RWPE2 (cell line): ENCODE results near the gene TEX22.

ENCODE experiments used
- ATAC-seq: fragments of 200-7000 bp; cut with Tn5 transposase; 3 replicates; pipeline ENCODE4 v1.9.1; 2021; ENCODE audit warnings: low read depth
- DNase-seq: peaks from one replicate; pipeline ENCODE4 v3.0.0-alpha.2; 2020; ENCODE audit warnings: low spot score
- H3K27ac ChIP-seq: fragments of 450-650 bp; 2 replicates; pipeline ENCODE4 v1.5.1; 2017; ENCODE audit warnings: mild to moderate bottlenecking; ENCODE audit not compliant: poor library complexity, severe bottlenecking
- H3K27me3 ChIP-seq: fragments of 250-450 bp; sonication (Bioruptor Pico); 2 replicates; pipeline ENCODE4 v1.5.1; 2021; ENCODE audit warnings: mild to moderate bottlenecking, moderate library complexity; ENCODE audit not compliant: insufficient read depth, poor library complexity, severe bottlenecking
- H3K36me3 ChIP-seq: fragments of 250-450 bp; sonication (Bioruptor Pico); 2 replicates; pipeline ENCODE4 v1.5.1; 2020; ENCODE audit warnings: low read depth, mild to moderate bottlenecking, moderate library complexity
- H3K4me1 ChIP-seq: fragments of 250-450 bp; sonication (Bioruptor Pico); 2 replicates; pipeline ENCODE4 v1.5.1; 2021; ENCODE audit warnings: mild to moderate bottlenecking, moderate library complexity; ENCODE audit not compliant: insufficient read depth, poor library complexity, severe bottlenecking
- H3K4me3 ChIP-seq: fragments of 250-450 bp; sonication (Bioruptor Pico); 2 replicates; pipeline ENCODE4 v1.5.1; 2021; ENCODE audit warnings: mild to moderate bottlenecking, moderate library complexity; ENCODE audit not compliant: severe bottlenecking
- H3K9me3 ChIP-seq: fragments of 250-450 bp; sonication (Bioruptor Pico); 2 replicates; pipeline ENCODE4 v1.5.1; 2021; ENCODE audit warnings: mild to moderate bottlenecking, moderate library complexity; ENCODE audit not compliant: severe bottlenecking
- TF ChIP-seq, protein P1 (sequence below): fragments of 450-650 bp; IDR thresholded peaks from one replicate; pipeline ENCODE4 v1.5.1; 2017; ENCODE audit warnings: mild to moderate bottlenecking, moderate library complexity; ENCODE audit not compliant: poor library complexity, severe bottlenecking

Gene TEX22

DNA sequence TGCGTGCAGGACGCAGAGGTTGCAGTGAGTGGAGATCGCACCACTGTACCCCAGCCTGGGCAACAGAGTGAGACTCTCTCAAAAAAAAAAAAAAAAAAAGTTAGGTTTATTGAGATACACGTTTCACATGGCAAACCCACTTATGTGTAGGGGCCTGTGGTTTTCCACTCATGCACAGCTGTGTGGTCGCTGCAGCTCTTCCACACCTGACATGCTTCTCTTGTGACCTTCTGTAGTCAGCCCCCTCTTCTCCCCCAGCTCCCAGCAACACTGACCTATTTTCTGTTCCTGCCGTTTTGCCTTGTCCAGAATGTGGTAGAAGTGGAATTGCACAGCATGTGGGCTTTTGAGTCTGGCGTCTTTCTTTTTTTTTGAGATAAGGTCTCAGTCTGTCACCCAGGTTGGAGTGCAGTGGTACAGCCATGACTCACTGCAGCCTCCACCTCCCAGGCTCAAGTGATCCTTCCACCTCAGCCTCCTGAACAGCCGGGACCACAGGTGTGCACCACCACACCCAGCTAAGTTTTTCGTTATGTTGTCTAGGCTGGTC, 29.7 kb downstream of the TEX22 start:
- no peak overlapping the region for H3K27ac ChIP-seq
- H3K9me3 ChIP-seq = no peaks in the 10 kb centered on the region
- H3K4me1 ChIP-seq = peaks cover 16% of the 10 kb centered on the region
- DNase-seq = peak; percentile 25
- no peaks in the 10 kb centered on the region for H3K27me3 ChIP-seq
- H3K36me3 ChIP-seq = peaks cover 66% of the 10 kb centered on the region
- H3K4me3 ChIP-seq = no peak overlapping the region
- TF ChIP-seq, protein P1, sequence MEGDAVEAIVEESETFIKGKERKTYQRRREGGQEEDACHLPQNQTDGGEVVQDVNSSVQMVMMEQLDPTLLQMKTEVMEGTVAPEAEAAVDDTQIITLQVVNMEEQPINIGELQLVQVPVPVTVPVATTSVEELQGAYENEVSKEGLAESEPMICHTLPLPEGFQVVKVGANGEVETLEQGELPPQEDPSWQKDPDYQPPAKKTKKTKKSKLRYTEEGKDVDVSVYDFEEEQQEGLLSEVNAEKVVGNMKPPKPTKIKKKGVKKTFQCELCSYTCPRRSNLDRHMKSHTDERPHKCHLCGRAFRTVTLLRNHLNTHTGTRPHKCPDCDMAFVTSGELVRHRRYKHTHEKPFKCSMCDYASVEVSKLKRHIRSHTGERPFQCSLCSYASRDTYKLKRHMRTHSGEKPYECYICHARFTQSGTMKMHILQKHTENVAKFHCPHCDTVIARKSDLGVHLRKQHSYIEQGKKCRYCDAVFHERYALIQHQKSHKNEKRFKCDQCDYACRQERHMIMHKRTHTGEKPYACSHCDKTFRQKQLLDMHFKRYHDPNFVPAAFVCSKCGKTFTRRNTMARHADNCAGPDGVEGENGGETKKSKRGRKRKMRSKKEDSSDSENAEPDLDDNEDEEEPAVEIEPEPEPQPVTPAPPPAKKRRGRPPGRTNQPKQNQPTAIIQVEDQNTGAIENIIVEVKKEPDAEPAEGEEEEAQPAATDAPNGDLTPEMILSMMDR = no peak
- ATAC-seq = no peak

DNA sequence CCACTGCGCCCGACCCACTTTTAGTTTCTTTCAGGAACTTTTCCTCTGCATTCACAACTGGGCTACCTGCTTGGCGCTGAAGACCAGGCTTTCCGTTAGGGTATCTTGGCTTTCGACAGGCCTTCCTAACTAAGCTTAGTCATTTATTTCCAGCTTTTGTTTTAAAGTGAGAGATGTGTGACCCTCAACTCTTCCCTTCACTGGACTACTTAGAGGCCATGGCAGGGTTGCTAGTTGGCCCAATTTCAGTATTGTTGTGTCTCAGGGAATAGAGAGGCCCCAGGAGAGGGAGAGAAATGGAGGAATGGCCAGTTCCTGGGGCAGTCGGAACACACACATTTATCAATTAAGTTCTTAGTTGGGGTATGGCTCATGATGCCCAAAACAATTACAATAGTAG, 31.7 kb downstream of the TEX22 start:
- no peak overlapping the region for H3K4me3 ChIP-seq
- no peaks in the 10 kb centered on the region for H3K9me3 ChIP-seq
- ATAC-seq (no peak), DNase-seq (no peak)
- H3K27ac ChIP-seq = peak overlapping the region; percentile 71
- peaks cover 58% of the 10 kb centered on the region for H3K36me3 ChIP-seq
- H3K27me3 ChIP-seq = no peaks in the 10 kb centered on the region
- TF ChIP-seq, protein P1 = no peak
- H3K4me1 ChIP-seq = peaks cover 16% of the 10 kb centered on the region

DNA sequence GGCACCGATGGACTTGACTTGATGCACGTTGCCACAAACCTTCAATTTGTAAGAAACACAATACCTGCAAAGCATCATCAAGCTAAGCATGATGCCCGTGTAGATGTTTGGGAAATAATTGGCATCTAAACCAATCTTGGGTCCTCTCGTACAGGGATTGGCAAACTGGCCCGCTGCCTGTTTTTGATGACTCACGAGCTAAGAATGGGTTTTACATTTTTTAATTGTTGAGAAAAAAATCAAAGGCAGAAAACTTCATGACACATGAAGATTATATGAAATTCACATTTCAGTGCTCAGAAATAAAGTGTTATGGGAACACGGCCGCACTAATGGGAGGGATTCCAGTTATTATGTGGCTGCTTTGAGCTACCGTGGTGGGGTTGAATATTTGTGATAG, 32.2 kb downstream of the TEX22 start:
- H3K27me3 ChIP-seq = no peaks in the 10 kb centered on the region
- no peak overlapping the region for H3K4me3 ChIP-seq
- H3K4me1 ChIP-seq = peaks cover 16% of the 10 kb centered on the region
- H3K36me3 ChIP-seq = peaks cover 59% of the 10 kb centered on the region
- TF ChIP-seq, protein P1 = no peak
- ATAC-seq = peak; percentile 89
- peak; percentile 82 for DNase-seq
- H3K9me3 ChIP-seq = no peaks in the 10 kb centered on the region
- peak overlapping the region; percentile 71 for H3K27ac ChIP-seq

DNA sequence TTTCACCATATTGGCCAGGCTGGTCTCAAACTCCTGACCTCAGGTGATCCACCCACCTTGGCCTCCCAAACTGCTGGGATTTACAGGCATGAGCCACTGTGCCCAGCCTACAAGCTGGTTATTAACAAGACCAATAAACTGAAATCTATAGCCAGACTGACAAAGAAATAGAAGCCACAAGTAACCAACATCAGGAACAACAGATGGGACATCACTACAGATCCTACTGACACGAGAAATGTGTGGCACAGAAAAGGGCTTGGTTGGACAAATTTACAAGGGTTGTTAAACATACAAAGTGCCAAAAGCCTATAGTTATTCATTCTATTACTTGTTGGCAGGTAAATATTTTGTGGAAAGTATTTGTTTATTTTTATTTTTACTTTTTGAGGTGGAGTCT, 32.9 kb downstream of the TEX22 start:
- no peak for ATAC-seq
- TF ChIP-seq, protein P1 = no peak
- peaks cover 16% of the 10 kb centered on the region for H3K4me1 ChIP-seq
- H3K36me3 ChIP-seq = peaks cover 66% of the 10 kb centered on the region
- no peaks in the 10 kb centered on the region for H3K27me3 ChIP-seq
- H3K27ac ChIP-seq = peak overlapping the region; percentile 71
- H3K4me3 ChIP-seq = no peak overlapping the region
- peak; percentile 33 for DNase-seq
- no peaks in the 10 kb centered on the region for H3K9me3 ChIP-seq

DNA sequence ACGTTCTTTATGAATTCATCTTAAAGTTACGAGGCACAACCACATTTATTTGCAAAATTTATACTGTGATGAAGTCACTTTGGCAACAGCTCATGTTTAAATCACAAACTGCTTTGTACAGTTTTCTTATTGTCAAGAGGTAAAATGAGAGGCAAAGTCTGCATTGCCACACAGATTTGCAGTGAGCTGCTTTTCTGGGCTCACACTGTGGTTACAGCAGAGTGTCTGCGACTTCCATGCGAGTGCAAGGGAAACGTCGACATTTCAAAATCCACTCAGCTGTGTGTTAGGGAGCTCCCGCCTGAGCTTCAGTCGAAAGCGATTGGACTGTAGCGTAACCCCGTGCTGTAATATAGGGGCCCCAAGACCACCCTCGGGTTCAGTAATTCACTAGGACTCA, 34.3 kb downstream of the TEX22 start:
- DNase-seq = no peak
- H3K36me3 ChIP-seq = peaks cover 60% of the 10 kb centered on the region
- H3K4me3 ChIP-seq = no peak overlapping the region
- no peak for ATAC-seq
- H3K4me1 ChIP-seq = peaks cover 16% of the 10 kb centered on the region
- no peaks in the 10 kb centered on the region for H3K9me3 ChIP-seq
- TF ChIP-seq, protein P1 = no peak
- H3K27ac ChIP-seq = no peak overlapping the region
- no peaks in the 10 kb centered on the region for H3K27me3 ChIP-seq
